Epidermal melanocyte (primary cell): ENCODE data around the gene ZFP28.

Experiments used
- DNase-seq: peaks from one replicate; pipeline ENCODE4 v3.0.0; 2011; ENCODE audit warnings: low spot score; ENCODE audit not compliant: insufficient read length

ZFP28 gene

DNA sequence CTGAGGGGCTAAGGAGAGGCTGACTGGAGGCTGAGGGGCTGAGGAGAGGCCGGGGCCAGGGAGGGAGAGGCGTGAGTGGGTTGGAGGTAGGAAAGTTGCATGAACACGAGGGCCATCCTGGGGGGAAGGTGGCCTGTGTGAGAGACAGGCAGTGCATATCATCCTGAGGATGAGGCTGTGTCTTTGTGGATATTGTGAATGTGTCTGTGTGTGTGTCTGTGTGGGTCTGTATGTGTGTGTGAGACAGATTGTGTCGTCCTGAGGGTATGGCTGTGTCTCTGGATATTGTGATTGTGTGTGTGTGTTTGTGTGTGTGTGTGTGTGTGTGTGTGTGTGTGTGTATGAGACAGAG is 56.8 kb downstream of the ZFP28 start:
- DNase-seq: no peak

DNA sequence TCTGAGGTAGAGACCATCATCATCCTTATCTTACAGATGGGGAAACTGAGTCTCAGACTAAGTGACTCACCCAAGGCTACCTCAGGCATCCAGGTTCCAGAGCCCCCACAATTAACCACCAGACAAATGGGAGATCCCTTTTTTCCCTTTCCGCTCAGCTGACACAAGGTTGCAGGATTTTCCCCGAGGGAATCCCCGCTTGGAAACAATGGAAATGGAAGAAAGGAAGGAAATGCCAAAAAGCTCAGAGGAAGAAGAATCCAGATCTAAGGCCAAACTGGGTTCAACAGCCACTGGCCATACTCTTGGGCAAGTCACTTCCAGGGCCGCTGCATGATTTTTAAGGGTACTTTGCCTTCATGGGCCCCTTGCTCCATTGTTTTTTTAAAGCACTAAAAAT is 57.9 kb downstream of the ZFP28 start:
- DNase-seq: no peak

DNA sequence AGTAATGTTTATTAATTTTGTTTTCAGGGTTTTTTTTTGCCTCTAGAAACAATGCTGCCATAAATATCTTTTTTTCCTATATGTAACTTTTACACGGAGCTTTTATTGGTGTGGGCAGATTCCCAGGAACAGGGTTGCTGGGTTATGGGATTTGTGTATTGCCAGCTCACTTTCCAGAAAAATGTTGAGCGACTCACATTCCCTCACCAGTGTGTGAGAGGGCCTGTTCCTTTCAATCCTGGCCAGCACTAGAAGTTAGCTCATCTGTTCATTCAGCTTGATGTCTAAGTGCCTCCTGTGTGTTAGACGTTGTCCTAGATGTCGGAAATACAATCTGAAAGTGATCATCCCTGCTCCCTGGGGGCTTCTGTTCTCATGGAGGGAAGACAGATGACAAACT is 58.9 kb downstream of the ZFP28 start:
- DNase-seq: no peak

DNA sequence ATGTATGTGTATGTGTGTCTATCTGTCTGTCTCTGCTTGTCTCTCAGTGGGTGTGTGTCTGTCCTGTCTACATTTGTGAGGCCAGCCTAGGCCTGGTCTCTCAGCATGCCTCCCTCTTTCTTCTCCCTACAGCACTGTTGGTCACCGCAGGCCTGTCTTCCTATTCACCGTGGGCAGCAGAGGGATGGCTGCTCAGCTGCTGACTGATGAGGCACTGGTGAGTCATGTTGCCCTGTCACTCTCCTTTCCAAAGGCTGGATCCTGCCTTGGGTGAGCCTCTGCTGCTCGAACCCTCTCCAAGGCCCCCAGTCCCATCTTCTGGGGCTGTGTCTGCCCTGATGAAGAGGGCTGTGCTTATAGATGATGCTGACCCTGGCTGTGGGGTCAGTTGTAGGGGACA is 62.6 kb downstream of the ZFP28 start:
- no peak for DNase-seq

DNA sequence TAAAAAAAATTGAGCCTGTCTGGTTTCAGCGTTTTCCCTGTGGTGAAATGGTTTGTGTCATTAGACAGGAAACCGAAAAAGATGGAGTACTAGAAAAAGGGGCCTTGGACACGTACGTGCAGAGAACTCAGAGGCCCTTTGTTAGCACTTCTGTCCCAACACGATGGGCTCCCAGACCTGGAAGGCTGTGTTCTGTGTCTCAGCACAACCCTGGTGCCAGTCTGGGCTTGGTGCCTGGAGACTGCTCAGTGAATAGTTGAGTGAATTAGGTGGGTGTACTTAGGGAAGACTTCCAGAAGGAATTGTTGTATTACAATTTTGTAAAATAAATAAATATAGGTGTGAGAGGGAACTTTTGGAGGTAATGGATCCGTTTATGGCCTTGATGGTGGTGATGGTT is 65.1 kb downstream of the ZFP28 start:
- no peak for DNase-seq
